Activated CD4-positive, alpha-beta T cell treated with anti-CD3 and anti-CD28 coated beads, Interleukin-10, Interleukin-2, amounts not matched to agents 100 ng/mL and 50 ng/mL, durations not matched to agents 16 hours and 8 hours (primary cell): ENCODE data around the gene TIA1.
"Not testable (repeated sequence)": the region's sequence is repeated elsewhere in the genome, so short reads cannot be mapped to it uniquely, and the experiment has no call there.

ENCODE experiments used
- DNase-seq: peaks from one replicate; pipeline ENCODE4 v3.0.0-alpha.2; 2020

TIA1 gene, protein sequence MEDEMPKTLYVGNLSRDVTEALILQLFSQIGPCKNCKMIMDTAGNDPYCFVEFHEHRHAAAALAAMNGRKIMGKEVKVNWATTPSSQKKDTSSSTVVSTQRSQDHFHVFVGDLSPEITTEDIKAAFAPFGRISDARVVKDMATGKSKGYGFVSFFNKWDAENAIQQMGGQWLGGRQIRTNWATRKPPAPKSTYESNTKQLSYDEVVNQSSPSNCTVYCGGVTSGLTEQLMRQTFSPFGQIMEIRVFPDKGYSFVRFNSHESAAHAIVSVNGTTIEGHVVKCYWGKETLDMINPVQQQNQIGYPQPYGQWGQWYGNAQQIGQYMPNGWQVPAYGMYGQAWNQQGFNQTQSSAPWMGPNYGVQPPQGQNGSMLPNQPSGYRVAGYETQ

GRCh38 chr2:70248181-70248847 lies at the start of gene TIA1:
Gene TIA1 (minus strand): TSS chr2:70248628. CDS start chr2:70248430, 198 bp downstream.
- DNase-seq, result peak; percentile 99

- not testable (repeated sequence) for DNase-seq
Measured at GRCh38 chr2:70297828-70298227, 49.4 kb upstream of the TIA1 start.

- DNase-seq, result no peak
Measured at GRCh38 chr2:70283500-70284191, 35.2 kb upstream of the TIA1 start.

- DNase-seq, result no peak
Measured at GRCh38 chr2:70282439-70282838, 34.0 kb upstream of the TIA1 start.

GRCh38 chr2:70280242-70280798 lies 31.9 kb upstream of the TIA1 start:
- no peak for DNase-seq

DNA sequence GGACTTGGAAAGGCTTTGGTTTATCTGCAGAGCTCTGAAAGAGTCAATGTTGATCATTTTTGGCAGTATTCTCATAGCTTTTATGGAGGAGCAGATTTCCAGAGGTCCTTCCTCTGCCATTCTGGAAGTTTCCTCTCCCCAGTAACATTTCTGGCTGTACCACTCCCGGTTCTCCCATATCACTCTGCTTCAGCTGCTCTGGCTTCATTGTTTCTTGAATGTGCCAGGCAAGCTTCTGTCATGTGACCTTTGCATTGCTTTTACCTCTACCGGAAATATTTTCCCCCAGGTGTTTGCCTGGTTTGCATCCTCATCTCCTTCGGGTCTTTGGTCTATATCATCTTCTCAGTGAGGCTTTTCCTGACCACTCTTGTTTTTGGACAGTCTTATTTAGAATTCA lies 21.9 kb upstream of the TIA1 start:
- no peak for DNase-seq

GRCh38 chr2:70269422-70270302 lies 21.2 kb upstream of the TIA1 start:
- DNase-seq, result not testable (repeated sequence)

- not testable (repeated sequence) for DNase-seq
Measured at GRCh38 chr2:70266925-70267324, 18.5 kb upstream of the TIA1 start.

DNA sequence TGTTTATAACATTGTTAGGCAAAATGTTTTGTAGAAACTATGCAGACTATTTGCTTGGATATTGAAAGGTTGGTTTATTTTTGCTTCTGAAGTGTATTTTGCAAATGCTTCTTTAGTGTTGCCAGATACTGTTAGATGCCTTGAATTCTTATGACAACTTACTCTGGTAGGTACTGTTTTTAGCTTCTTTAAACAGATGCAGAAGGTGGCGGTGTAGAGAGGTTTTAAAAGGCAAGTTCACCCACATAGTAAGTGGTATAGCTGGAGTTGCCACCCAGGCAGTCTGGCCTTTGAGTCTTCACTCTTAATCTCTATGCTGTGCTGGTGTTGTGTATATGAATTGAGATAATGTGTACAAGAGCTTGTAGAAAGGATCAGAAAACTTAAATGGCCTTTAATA lies 13.1 kb upstream of the TIA1 start:
- DNase-seq, result no peak

GRCh38 chr2:70258532-70258875 lies 10.1 kb upstream of the TIA1 start:
- DNase-seq, result no peak

DNA sequence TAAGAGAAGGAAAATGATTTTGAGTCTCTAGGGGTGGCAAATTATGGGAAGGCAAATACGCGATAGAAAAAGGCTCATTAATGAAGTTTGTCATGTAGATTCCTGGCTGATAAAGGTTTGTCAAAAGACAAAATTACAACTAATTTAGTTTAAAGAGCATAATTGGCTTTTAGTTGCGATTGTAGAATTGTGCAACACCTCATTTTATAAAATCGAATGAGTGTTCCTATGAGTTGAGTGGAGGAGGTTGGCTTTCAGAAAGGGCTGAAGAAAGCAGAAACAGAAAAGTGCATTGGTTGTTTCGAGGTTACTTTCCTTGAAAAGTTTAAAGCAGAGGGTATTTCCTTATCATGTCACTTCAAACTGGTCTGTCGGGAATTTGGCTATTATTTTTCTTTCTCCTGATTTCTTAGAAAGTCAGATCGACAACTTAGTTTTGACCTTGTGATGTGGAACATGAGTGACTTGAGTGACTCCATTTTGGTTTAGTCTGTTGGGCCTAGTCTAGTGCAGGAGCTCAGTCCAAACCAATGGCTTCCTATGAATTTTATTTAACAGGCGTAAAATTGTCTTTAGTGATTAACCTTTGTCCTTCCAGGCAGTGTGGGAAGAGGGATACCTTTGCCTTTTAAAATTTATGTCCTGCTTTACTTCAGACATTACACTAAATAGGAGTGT lies 7.3 kb upstream of the TIA1 start:
- no peak for DNase-seq

DNA sequence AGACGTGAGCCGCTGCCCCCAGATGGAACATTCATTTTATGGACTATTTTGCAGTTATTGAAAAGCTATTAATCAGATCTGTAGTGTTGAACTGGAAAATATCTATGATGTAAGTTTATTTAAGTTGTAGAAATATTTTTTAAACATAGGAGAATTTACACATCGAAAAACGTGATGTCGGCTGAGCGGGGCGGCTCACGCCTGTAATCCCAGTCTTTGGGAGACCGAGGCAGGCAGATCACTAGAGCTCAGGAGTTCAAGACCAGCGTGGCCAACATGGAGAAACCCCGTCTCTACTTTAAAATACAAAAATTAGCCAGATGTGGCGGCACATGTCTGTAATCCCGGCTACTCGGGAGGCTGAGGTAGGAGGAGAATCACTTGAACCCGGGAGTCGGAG lies 2.0 kb upstream of the TIA1 start:
- no peak for DNase-seq

DNA sequence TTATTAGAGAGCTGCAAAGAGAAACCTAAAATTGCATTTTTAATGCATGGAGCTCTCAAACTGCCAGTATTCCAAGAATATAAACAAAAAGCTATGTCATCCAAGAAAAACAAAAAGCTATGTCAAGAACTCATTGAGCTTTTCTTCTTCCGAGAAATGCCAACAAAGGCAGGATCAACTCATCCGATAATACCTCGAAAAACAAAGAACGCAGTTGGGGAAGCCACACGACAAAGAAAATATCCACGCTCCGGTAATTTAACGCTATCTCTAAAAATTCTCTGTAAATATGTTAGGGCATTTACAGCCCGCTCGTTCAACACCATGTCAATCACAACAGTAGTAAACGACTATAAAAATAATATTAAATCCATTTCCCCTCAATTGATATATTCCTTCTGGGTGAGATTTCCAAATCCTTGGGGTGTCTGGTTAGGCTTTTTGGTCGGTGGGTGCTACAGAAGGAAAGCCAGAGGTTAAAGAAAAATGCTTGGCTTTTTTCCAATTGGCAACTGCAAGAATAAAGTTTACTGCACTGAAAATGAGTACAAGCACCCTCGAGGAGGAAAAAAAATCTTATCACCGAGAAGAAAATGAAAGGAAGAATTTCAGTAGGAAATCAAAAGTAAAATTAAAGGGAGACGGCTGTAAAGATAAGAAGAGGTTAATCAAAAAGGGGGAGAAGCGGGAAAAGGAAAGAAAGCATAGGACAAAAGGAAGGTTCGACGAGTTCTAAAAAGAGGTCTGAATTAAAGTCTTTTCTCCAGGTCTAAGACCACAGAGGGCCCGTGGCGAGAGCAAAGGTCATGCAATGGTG lies 856 bp downstream of the TIA1 start:
- peak; percentile 5 for DNase-seq

GRCh38 chr2:70243806-70244584 lies 4.4 kb downstream of the TIA1 start:
- DNase-seq, result no peak

- no peak for DNase-seq
Measured at GRCh38 chr2:70242552-70242951, 5.9 kb downstream of the TIA1 start.

GRCh38 chr2:70241340-70241739 lies 7.1 kb downstream of the TIA1 start:
- no peak for DNase-seq

- no peak for DNase-seq
Measured at GRCh38 chr2:70240599-70240998, 7.8 kb downstream of the TIA1 start.

GRCh38 chr2:70233926-70234325 lies 14.5 kb downstream of the TIA1 start:
- DNase-seq, result no peak

- DNase-seq, result no peak
Measured at GRCh38 chr2:70226781-70227180, 21.6 kb downstream of the TIA1 start.

- not testable (repeated sequence) for DNase-seq
Measured at GRCh38 chr2:70223305-70223704, 25.1 kb downstream of the TIA1 start.
